Endodermal cell (in vitro differentiated cells): ENCODE results near the gene OCEL1. TPM values are rescaled to one million over a fixed set of nuclear protein-coding genes. Genes with fewer than 3 reads are reported as not detected.

ENCODE experiments used
- DNase-seq: peaks from one replicate; pipeline ENCODE4 v3.0.0-alpha.2; 2017
- H3K27ac ChIP-seq: 2 replicates; pipeline ENCODE4 v1.5.1; 2013; ENCODE audit warnings: mild to moderate bottlenecking, low read depth, low read length, moderate library complexity
- H3K27me3 ChIP-seq: 2 replicates; pipeline ENCODE4 v1.6.1; 2013; ENCODE audit warnings: mild to moderate bottlenecking, low read length, moderate library complexity; ENCODE audit not compliant: insufficient read depth, control insufficient read depth, poor library complexity, severe bottlenecking
- H3K36me3 ChIP-seq: 2 replicates; pipeline ENCODE4 v1.7.0; 2013; ENCODE audit warnings: mild to moderate bottlenecking, low read length, moderate library complexity; ENCODE audit not compliant: control insufficient read depth, insufficient read depth
- H3K4me1 ChIP-seq: one replicate; pipeline ENCODE4 v1.7.0; 2013; ENCODE audit warnings: low read length; ENCODE audit not compliant: control insufficient read depth, insufficient read depth
- H3K4me3 ChIP-seq: 2 replicates; pipeline ENCODE4 v1.5.1; 2013; ENCODE audit warnings: mild to moderate bottlenecking, low read length, moderate library complexity
- H3K9ac ChIP-seq: 2 replicates; pipeline ENCODE4 v1.6.1; 2013; ENCODE audit warnings: mild to moderate bottlenecking, low read length, moderate library complexity; ENCODE audit not compliant: poor library complexity, severe bottlenecking; ENCODE audit errors: extremely low read depth
- H3K9me3 ChIP-seq: 2 replicates; pipeline ENCODE4 v1.6.1; 2013; ENCODE audit warnings: mild to moderate bottlenecking, low read length, moderate library complexity; ENCODE audit not compliant: control insufficient read depth
- H3K27ac Mint-ChIP-seq: 2 replicates; pipeline ENCODE4 v1.8.0; 2020; ENCODE audit warnings: mixed read lengths
- H3K27me3 Mint-ChIP-seq: 2 replicates; pipeline ENCODE4 v1.8.0; 2021; ENCODE audit warnings: mild to moderate bottlenecking, mixed read lengths; ENCODE audit not compliant: insufficient read depth
- H3K36me3 Mint-ChIP-seq: 2 replicates; pipeline ENCODE4 v1.8.0; 2020; ENCODE audit warnings: low read depth, mixed read lengths
- H3K4me1 Mint-ChIP-seq: 2 replicates; pipeline ENCODE4 v1.8.0; 2020; ENCODE audit warnings: mixed read lengths
- H3K4me3 Mint-ChIP-seq: 2 replicates; pipeline ENCODE4 v1.8.0; 2020; ENCODE audit warnings: mild to moderate bottlenecking, moderate library complexity, mixed read lengths
- H3K9me3 Mint-ChIP-seq: 2 replicates; pipeline ENCODE4 v1.8.0; 2020; ENCODE audit warnings: mild to moderate bottlenecking, mixed read lengths
- CTCF ChIP-seq: fragments of 200-600 bp; sonication (generic); conservative IDR thresholded peaks from 2 replicates; pipeline ENCODE4 v1.5.0; 2021; ENCODE audit warnings: antibody characterized with exemption, mild to moderate bottlenecking
- WGBS, 2 experiments: methylation state at CpG; one replicate each; pipeline versions ENCODE4 v1.1.5 to v1.1.7; 2013; ENCODE audit warnings: missing lambda C conversion rate in 2 of 2, mixed read lengths in 1 of 2; ENCODE audit not compliant: insufficient coverage in 1 of 2, insufficient read length in 1 of 2; 5-methylcytosine and 5-hydroxymethylcytosine counted together
- total RNA-seq, 2 donors: library from RNA; stranded (reverse); fragmentation: NEBNext Ultra II Directional in 1 of 2; extraction: Animal tissue kit (Norgen Biotek cat#: 25700) in 1 of 2; gene quantifications; 2 replicates in 1 of 2; 3 replicates in 1 of 2; pipeline ENCODE4 v1.2.1, GENCODE V29; 2021

The OCEL1 gene
- total RNA-seq, 2 donors from 2014 or later, result 23.1 to 29.1 TPM

- WGBS, 2 experiments, result 73% methylated on average over 1 of the region's 1 CpG; no CpG with 5 or more reads in 1 of the 2 experiments
- Histone ChIP-seq H3K9me3 (no peaks in the 10 kb centered on the region), H3K9ac (no peak overlapping the region), H3K4me3 (no peak overlapping the region), H3K36me3 (no peaks in the 10 kb centered on the region), H3K27ac (no peak overlapping the region), H3K27me3 (no peaks in the 10 kb centered on the region), H3K4me1 (no peaks in the 10 kb centered on the region)
- peaks cover 6% of the 10 kb centered on the region for H3K4me1 Mint-ChIP-seq
- TF ChIP-seq CTCF, result no peak
- H3K4me3 Mint-ChIP-seq, result no peak overlapping the region
- no peak for DNase-seq
- no peak overlapping the region for H3K27ac Mint-ChIP-seq
- H3K36me3 Mint-ChIP-seq, result peaks cover 6% of the 10 kb centered on the region
- H3K9me3 Mint-ChIP-seq, result no peaks in the 10 kb centered on the region
- no peaks in the 10 kb centered on the region for H3K27me3 Mint-ChIP-seq
Measured at GRCh38 chr19:17259934-17260333, 33.9 kb downstream of the OCEL1 start.

GRCh38 chr19:17260842-17261325 lies 34.9 kb downstream of the OCEL1 start:
- Histone ChIP-seq H3K4me3 (no peak overlapping the region), H3K27ac (no peak overlapping the region), H3K9me3 (no peaks in the 10 kb centered on the region), H3K9ac (peak overlapping the region; percentile 22), H3K36me3 (no peaks in the 10 kb centered on the region), H3K4me1 (no peaks in the 10 kb centered on the region), H3K27me3 (no peaks in the 10 kb centered on the region)
- DNase-seq, result peak; percentile 97
- Mint-ChIP-seq H3K9me3 (no peaks in the 10 kb centered on the region), H3K27ac (peak overlapping the region; percentile 90), H3K36me3 (peaks cover 6% of the 10 kb centered on the region), H3K4me3 (no peak overlapping the region), H3K27me3 (no peaks in the 10 kb centered on the region), H3K4me1 (peaks cover 6% of the 10 kb centered on the region)
- peak; percentile 97 for TF ChIP-seq CTCF
- WGBS, 2 experiments, result 13 to 22% methylated on average over 12 to 15 of the region's 15 CpGs

GRCh38 chr19:17262557-17262956 lies 36.5 kb downstream of the OCEL1 start:
- Histone ChIP-seq H3K27ac (peak overlapping the region; percentile 32), H3K9ac (no peak overlapping the region), H3K27me3 (no peaks in the 10 kb centered on the region), H3K4me3 (no peak overlapping the region), H3K36me3 (no peaks in the 10 kb centered on the region), H3K4me1 (no peaks in the 10 kb centered on the region), H3K9me3 (no peaks in the 10 kb centered on the region)
- 92 to 94% methylated on average over 2 to 16 of the region's 16 CpGs for WGBS, 2 experiments
- TF ChIP-seq CTCF, result no peak
- Mint-ChIP-seq H3K4me3 (no peak overlapping the region), H3K27ac (no peak overlapping the region), H3K36me3 (peaks cover 3% of the 10 kb centered on the region), H3K4me1 (peaks cover 6% of the 10 kb centered on the region), H3K27me3 (no peaks in the 10 kb centered on the region), H3K9me3 (no peaks in the 10 kb centered on the region)
- no peak for DNase-seq
